Transverse colon (tissue), 4 donors: ENCODE results near the gene DYNLRB1. TPM values are rescaled to one million over a fixed set of nuclear protein-coding genes. Genes with fewer than 3 reads are reported as not detected.

Experiments
- DNase-seq: peaks from one replicate; pipeline ENCODE4 v3.0.0-alpha.2; 2019
- H3K27ac ChIP-seq, 4 donors: fragments of 200-600 bp; sonication (generic); 2 replicates each; pipeline ENCODE4 v1.5.1; 2016 to 2018; ENCODE audit warnings: inconsistent platforms in 4 of 4
- H3K27me3 ChIP-seq: fragments of 200-600 bp; sonication (generic); 2 replicates; pipeline ENCODE4 v1.5.1; 2017; ENCODE audit warnings: inconsistent platforms
- H3K36me3 ChIP-seq, 4 donors: fragments of 200-600 bp; sonication (generic); 2 replicates each; pipeline ENCODE4 v1.5.1; 2017 to 2019; ENCODE audit warnings: inconsistent platforms in 4 of 4
- H3K4me1 ChIP-seq, 4 donors: fragments of 200-600 bp; sonication (generic); 2 replicates each; pipeline ENCODE4 v1.5.1; 2017 to 2020; ENCODE audit warnings: inconsistent platforms in 4 of 4
- H3K4me3 ChIP-seq, 4 donors: fragments of 200-600 bp; sonication (generic); 1 replicate in 1 of 4; 2 replicates in 3 of 4; pipeline versions ENCODE4 v1.5.1 to v1.6.1; 2017 to 2019; ENCODE audit warnings: inconsistent platforms in 4 of 4
- H3K9me3 ChIP-seq, 2 donors: fragments of 200-600 bp; sonication (generic); 2 replicates each; pipeline ENCODE4 v1.5.1; 2017 to 2019; ENCODE audit warnings: inconsistent platforms in 2 of 2
- EP300 ChIP-seq: sonication (generic); formaldehyde crosslinking; IDR thresholded peaks from one replicate; pipeline ENCODE4 v1.6.1; 2017; ENCODE audit warnings: antibody characterized with exemption, low read depth
- POLR2A ChIP-seq: fragments of 450-650 bp; IDR thresholded peaks from one replicate; pipeline ENCODE4 v1.6.1; 2016; ENCODE audit warnings: antibody characterized with exemption, mild to moderate bottlenecking, moderate library complexity
- POLR2AphosphoS5 ChIP-seq, 3 donors: sonication (generic); formaldehyde crosslinking; IDR thresholded peaks; one replicate each; pipeline ENCODE4 v1.6.1; 2016; ENCODE audit warnings: antibody characterized with exemption in 3 of 3
- WGBS, 2 donors: methylation state at CpG; one replicate each; pipeline ENCODE4 v1.1.5; 2018; ENCODE audit warnings: low coverage in 1 of 2; 5-methylcytosine and 5-hydroxymethylcytosine counted together
- in situ Hi-C, 4 donors: fragments of 200-750 bp; cut with MboI; loops; one replicate each; pipeline versions ENCODE4 v1.15.0 to v1.15.1; 2017; ENCODE audit warnings: low sequenced_read_pairs in 3 of 4, low pct_ligation_motif_present in 1 of 4, low pct_unique_long_range_greater_than_20kb in 1 of 4
- intact Hi-C: fragments of 100-400 bp; cut with DNase I; formaldehyde crosslinking; loops from one replicate; pipeline ENCODE4 v1.15.1; 2023; ENCODE audit warnings: low total_unique reads
- total RNA-seq, 4 donors: library from RNA; depleted of rRNA; stranded (reverse); fragments of >200 nt; gene quantifications; one replicate each; pipeline ENCODE4 v1.1.0, GENCODE V29; 2016
- TF ChIP-seq, protein P1 (sequence below), 5 experiments: fragments of 200-600 bp in 3 of 5; fragments of 450-650 bp in 2 of 5; sonication (generic) in 3 of 5; IDR thresholded peaks; 1 replicate in 2 of 5; 2 replicates in 3 of 5; pipeline ENCODE4 v1.5.1; 2016 to 2017; ENCODE audit warnings: antibody characterized with exemption in 5 of 5, inconsistent platforms in 3 of 5, mild to moderate bottlenecking in 2 of 5, moderate library complexity in 1 of 5

The DYNLRB1 gene
- total RNA-seq, 4 donors from 2014 or later = 80.8 to 178 (median 120) TPM

DNA sequence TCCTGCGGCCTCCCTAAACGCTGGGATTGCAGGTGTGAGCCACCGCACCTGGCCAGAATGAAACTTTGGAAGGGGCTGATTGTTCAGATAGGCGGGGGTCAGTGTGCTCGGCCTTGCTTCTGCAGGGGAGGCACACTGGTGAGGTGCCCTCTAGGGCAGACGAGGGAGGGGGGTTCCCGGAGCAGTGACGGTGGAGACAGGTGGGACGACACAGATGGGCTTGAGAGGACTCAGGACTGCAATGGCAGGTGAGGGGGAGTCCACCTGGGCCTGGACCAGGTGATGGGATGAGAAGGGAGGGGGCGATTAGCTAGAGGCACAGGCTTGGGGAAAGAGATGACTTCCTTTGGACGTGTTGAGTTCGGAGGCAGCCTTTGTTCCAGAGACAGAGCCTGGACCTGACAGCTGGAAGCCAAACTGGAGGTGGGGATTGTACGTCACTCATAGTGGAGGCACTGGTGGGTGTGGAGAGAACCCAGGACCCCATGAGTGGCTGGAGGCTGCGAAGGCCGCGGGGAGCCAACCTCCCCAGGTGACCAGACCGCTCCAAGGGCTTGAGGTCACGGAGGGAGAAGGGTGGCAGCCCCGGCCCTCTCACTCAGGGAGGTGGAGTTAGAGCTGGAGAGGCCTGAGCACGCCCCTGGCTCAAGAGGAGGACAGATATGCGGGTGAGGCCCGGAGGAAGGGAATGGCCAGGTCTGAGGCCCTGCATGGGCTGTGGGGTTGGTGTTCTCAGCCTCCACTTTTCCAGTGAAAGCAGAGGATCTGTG is 31.8 kb downstream of the DYNLRB1 start:
- intact Hi-C loops (no loop called here), in situ Hi-C loops (no loop called here)

DNA sequence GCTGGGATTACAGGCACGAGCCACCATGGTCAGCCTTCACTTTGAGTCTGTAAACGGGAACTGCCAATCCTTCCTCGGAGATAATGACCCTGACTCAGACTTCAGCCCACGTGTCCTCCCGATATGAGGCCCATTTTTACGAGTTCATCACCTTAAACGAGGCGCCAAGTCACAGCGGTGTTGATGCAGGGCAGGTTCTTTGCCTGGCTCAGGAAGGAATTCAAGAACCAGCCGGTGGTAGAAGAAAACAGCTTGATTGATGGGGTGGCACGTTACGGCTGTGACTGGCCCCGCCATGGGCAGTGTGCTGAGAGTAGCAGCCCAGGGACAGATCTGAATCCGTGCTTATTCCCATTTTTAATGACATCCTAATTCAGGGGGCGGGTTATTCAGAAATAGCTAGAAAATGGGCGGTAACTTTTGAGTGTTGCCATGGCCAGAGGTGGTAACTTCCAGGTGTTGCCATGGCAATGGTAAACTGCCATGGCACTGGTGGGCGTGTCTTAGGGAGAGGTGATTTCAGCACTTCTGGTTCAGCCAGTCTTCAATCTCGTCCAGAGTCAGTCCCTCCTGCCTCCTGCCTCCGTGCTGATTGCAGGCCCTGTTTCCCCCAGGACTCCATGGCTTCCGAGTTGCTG is 33.2 kb downstream of the DYNLRB1 start:
- H3K4me1 ChIP-seq = peaks cover under 1 to 17% (median 7%) of the 10 kb centered on the region in 4 donors
- H3K4me3 ChIP-seq = no peak overlapping the region
- no peaks in the 10 kb centered on the region for H3K36me3 ChIP-seq
- intact Hi-C loops (no loop called here), in situ Hi-C loops (no loop called here)
- 74 to 78% methylated on average over 6 to 20 of the region's 20 CpGs for WGBS, 2 donors
- H3K27ac ChIP-seq = no peak overlapping the region
- no peaks in the 10 kb centered on the region for H3K9me3 ChIP-seq
- DNase-seq = peak; percentile 38
- no peaks in the 10 kb centered on the region for H3K27me3 ChIP-seq
- TF ChIP-seq EP300 (no peak), POLR2A (no peak), POLR2AphosphoS5 (IDR thresholded peaks at IDR 0.05) (no peak)
- TF ChIP-seq, protein P1, sequence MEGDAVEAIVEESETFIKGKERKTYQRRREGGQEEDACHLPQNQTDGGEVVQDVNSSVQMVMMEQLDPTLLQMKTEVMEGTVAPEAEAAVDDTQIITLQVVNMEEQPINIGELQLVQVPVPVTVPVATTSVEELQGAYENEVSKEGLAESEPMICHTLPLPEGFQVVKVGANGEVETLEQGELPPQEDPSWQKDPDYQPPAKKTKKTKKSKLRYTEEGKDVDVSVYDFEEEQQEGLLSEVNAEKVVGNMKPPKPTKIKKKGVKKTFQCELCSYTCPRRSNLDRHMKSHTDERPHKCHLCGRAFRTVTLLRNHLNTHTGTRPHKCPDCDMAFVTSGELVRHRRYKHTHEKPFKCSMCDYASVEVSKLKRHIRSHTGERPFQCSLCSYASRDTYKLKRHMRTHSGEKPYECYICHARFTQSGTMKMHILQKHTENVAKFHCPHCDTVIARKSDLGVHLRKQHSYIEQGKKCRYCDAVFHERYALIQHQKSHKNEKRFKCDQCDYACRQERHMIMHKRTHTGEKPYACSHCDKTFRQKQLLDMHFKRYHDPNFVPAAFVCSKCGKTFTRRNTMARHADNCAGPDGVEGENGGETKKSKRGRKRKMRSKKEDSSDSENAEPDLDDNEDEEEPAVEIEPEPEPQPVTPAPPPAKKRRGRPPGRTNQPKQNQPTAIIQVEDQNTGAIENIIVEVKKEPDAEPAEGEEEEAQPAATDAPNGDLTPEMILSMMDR (IDR thresholded peaks at IDR 0.05) = no peak

More for the DNA sequence above, 31.8 kb downstream of the DYNLRB1 start:
- H3K27ac ChIP-seq = peak overlapping the region in 1 of 4 donors; percentile 74
- no peaks in the 10 kb centered on the region for H3K27me3 ChIP-seq
- 76% methylated on average over 22 of the region's 22 CpGs; no CpG with 5 or more reads in 1 of the 2 donors for WGBS, 2 donors
- peaks cover 0 to 21% (median 10%) of the 10 kb centered on the region in 4 donors for H3K4me1 ChIP-seq
- DNase-seq = no peak
- no peak for TF ChIP-seq POLR2A
- TF ChIP-seq, protein P1 (IDR thresholded peaks at IDR 0.05) = no peak
- no peak for TF ChIP-seq POLR2AphosphoS5 (IDR thresholded peaks at IDR 0.05)
- no peak for TF ChIP-seq EP300
- H3K36me3 ChIP-seq = no peaks in the 10 kb centered on the region
- no peaks in the 10 kb centered on the region for H3K9me3 ChIP-seq
- peak overlapping the region in 2 of 4 donors; percentile 13 to 48 for H3K4me3 ChIP-seq

DNA sequence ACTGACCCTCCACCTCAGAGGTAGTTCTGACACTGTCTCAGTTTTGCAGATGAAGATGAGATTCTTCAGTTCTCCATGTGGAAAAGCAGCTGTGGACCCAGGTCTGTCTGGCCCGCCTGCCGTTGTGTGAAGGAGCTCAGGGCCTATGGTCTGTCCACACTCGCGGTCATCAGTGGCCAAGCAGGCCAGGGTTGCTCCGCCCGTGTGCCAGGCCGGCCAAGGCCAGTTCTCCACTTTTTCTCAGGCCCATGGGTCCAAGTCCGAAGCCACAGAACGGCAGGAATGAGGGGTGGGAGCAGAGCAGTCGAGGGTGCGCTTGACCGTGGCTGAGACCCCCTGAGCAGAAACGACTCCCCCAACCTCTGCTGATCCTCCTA is 33.7 kb downstream of the DYNLRB1 start:
- Histone ChIP-seq H3K27ac (no peak overlapping the region), H3K4me3 (no peak overlapping the region), H3K4me1 (peaks cover 0 to 14% (median 6%) of the 10 kb centered on the region in 4 donors), H3K36me3 (no peaks in the 10 kb centered on the region), H3K9me3 (no peaks in the 10 kb centered on the region), H3K27me3 (no peaks in the 10 kb centered on the region)
- intact Hi-C loops (no loop called here), in situ Hi-C loops (loop anchor here in 2 of 4 donors (25.0 kb wide), 1 partner anchor 162 kb away; the partner anchor contains the start of gene TP53INP2 (in 2 of the 2))
- TF ChIP-seq POLR2A = no peak
- TF ChIP-seq EP300 = no peak
- TF ChIP-seq POLR2AphosphoS5 (IDR thresholded peaks at IDR 0.05) = no peak
- TF ChIP-seq, protein P1 (IDR thresholded peaks at IDR 0.05) = no peak
- 90% methylated on average over 13 of the region's 13 CpGs; no CpG with 5 or more reads in 1 of the 2 donors for WGBS, 2 donors
- no peak for DNase-seq

DNA sequence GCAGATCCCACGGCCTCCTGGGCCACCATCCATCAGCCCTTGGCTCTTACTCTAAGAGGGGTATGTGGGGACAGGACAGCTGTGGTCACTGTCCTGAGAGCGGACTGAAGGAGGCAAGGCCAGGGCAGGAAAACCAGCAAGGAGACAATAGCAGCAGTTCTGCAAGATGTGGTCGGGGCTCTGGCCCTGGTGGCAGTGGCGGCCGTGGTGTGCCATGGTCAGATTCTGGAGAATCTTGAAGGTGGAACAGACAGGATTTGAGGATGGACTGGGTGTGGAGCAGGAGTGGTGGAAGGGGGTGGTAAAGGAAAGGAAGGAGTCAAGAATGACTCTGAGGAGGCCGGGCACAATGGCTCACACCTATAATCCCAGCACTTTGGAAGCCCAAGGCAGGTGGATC is 36.3 kb downstream of the DYNLRB1 start:
- TF ChIP-seq EP300 (no peak), POLR2AphosphoS5 (IDR thresholded peaks at IDR 0.05) (no peak), POLR2A (no peak)
- TF ChIP-seq, protein P1 (IDR thresholded peaks at IDR 0.05) = no peak
- Histone ChIP-seq H3K4me1 (peaks cover 2 to 17% (median 7%) of the 10 kb centered on the region in 4 donors), H3K27me3 (no peaks in the 10 kb centered on the region), H3K9me3 (no peaks in the 10 kb centered on the region), H3K27ac (no peak overlapping the region), H3K4me3 (no peak overlapping the region), H3K36me3 (no peaks in the 10 kb centered on the region)
- DNase-seq = no peak
- in situ Hi-C loops = loop anchor here in 2 of 4 donors (25.0 kb wide), 1 partner anchor 160 kb away; the partner anchor contains the start of gene TP53INP2 (in 2 of the 2)
- intact Hi-C loops = no loop called here
- WGBS, 2 donors = 92 to 96% methylated on average over 4 to 6 of the region's 6 CpGs
